Retina (tissue), 1 donor: ENCODE data around the gene LRP5.
"Not testable (repeated sequence)": the region's sequence is repeated elsewhere in the genome, so short reads cannot be mapped to it uniquely, and the experiment has no call there.

Source experiments
- DNase-seq: peaks from one replicate; pipeline ENCODE4 v3.0.0-alpha.2; 2016

The LRP5 gene

DNA sequence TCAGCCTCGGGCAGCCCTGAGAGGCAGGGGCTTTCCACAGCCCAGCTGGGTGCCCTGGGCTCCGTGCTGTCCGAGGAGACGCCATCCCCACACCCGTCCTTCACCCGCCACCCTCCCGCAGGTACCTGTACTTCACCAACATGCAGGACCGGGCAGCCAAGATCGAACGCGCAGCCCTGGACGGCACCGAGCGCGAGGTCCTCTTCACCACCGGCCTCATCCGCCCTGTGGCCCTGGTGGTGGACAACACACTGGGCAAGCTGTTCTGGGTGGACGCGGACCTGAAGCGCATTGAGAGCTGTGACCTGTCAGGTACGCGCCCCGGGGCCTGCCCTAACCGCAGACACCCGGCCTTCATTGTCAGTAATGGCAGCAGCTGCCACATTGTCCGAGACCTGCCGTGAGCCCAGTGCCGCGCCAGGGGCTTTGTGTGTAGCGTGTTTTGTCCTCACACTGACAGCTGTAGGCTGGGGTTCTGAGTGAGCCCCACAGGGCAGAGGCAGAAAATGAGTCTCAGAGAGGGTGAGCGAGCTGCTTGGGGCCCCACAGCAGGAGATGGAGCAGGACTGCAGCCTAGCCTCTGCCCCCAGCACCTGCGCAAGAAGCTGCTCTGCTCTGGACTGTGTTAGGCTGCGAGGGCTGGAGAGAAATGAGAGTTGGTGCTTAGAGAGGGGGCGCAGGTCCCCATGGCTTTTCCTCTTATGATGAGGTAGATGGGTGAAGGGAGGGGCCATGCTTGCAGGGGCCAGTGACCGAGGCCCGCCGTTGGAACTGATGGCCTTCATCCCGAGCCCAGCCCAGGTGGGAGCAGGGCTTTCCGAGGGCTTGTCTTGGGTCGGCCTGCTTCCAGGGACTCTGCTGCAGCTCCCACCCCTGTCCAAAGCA is 112.8 kb downstream of the LRP5 start:
- no peak for DNase-seq

DNA sequence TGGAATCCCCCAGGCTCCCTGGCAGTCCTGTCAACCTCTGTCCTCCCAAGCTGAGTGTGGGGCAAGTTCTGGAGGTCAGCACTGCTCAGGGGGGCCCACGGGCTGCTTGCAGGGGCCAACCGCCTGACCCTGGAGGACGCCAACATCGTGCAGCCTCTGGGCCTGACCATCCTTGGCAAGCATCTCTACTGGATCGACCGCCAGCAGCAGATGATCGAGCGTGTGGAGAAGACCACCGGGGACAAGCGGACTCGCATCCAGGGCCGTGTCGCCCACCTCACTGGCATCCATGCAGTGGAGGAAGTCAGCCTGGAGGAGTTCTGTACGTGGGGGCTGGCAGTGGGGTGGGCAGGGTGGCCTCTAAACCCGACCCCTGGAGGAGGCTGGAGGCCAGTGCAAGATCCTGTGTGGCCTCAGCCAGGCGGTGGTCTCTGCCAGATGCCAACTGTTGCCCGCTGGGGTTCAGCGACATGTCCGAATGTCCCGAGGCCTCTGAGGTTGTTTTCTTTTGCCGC is 113.5 kb downstream of the LRP5 start:
- DNase-seq, result no peak

DNA sequence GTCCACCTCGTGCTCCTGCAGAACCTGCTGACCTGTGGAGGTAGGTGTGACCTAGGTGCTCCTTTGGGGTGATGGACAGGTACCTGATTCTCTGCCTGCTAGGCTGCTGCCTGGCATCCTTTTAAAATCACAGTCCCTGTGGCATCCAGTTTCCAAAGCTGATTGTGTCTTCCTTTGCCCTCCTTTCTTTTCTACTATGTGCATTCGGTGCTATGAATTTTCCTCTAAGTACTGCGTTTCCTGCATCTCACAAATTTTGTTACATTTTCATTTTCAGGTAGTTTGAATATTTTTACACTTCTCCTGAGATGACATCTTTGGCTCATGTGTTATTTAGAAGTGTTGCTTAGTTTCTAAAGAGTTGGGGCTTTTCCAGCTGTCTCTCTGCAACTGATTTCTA is 117.3 kb downstream of the LRP5 start:
- DNase-seq, result no peak

DNA sequence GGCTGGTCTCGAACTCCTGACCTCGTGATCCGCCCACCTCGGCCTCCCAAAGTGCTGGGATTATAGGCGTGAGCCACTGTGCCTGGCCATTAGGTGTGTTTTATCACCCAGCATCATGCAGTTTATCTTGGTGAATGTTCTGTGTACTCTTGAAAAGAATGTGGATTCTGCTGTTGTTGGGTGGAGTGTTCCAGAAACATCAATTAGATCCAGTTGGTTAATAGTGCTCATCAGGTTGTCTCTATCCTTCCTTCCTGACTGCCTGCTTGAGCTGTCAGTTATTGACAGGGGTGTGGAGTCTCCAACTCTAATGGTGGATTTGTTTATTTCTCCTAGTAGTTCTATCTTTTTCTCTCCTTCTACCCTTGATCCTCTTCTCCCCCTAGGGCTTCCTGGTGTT is 118.0 kb downstream of the LRP5 start:
- DNase-seq, result no peak

DNA sequence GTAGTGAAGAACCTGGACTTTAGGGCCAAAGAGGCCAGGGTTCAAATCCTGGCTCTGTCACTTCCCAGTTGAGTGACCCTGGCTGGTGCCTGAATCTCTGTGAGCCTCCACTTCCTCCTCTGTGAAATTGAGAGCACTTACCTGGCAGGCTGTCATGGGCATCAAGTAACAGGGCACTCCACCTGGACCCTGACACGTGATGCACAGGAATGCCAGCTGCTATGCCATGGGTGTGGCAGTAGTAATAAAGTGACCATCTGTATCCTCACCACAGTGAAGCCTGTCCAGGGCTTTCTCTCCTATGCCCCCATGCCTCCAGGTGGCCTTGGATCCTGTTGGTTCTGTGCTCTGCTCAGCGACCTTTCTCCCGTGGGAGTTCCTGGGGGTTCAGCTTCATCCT is 118.4 kb downstream of the LRP5 start:
- no peak for DNase-seq

DNA sequence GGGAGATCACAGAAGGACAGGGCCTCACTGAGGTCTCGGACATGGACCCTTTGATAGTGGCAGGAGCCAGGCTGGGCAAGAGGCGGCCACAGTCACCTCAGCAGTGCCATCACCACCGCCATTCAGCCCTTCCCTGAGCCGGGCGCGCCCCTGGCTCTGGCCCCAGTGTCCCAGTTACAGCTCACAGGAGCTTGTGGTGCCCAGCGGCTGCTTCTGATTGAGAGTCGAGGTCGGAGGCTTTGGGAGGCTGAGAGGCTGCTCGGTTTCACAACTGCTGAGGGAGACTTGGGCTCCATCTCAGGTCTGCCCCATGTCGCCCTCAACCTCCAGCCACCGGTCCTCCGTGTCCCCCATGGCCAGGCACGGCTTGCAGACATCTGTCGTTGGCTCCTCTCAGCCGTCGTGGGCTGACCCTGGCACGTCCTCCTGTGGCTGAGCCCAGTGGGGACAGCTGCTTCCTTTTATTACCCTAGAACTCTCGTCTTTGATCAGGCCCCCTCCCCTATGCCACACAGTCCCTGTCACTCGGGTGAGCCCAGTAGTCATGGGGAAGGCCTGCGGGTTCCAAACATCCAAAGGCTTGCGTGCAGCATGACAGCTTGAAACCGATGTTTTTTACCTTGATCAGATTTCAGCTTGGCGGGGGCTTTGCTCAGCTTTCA is 119.7 kb downstream of the LRP5 start:
- DNase-seq, result no peak

DNA sequence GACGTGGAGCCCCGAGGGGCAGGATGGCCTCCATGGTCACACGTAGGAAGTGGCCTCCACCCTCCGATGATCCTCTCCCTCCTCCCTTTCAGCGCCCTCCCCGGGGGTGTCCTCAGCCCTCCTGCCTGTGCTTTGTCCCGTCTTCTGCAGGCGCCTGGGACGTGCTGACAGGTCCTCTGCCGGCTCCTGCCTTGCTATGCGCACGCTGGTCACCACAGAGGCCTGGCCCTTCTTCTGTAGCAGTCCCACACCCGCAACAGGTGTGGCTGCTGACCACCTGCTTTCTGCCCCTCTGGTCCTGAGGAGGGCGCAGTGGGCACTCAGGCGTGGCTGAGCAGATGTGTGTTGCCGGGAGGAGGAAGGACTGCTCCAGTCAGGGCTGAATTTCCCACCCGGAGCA is 120.5 kb downstream of the LRP5 start:
- no peak for DNase-seq

DNA sequence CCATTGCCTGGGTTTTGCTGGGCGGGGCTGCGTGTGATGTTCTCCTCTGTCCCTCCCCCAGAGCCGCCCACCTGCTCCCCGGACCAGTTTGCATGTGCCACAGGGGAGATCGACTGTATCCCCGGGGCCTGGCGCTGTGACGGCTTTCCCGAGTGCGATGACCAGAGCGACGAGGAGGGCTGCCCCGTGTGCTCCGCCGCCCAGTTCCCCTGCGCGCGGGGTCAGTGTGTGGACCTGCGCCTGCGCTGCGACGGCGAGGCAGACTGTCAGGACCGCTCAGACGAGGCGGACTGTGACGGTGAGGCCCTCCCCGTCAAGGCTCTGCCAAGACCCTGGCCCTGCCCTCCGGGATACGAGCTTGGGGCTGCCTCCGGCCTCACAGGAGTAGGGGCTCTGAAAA is 121.2 kb downstream of the LRP5 start:
- DNase-seq, result no peak

DNA sequence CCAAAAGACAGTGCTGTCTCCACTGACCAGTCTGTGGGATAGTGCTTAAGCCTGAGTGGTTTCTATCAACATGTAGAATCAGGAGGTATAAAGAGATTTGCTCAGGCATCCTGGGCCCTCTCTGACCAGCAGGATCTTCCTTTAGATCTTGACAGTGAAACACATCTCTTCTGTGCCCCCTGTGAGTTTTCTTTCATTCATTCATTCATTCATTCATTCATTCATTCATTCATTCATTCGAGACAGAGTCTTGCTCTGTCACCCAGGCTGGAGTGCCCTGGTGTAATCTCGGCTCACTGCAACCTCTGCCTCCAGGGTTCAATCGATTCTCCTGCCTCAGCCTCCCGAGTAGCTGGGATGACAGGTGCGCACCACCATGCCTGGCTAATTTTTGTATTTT is 121.8 kb downstream of the LRP5 start:
- DNase-seq, result not testable (repeated sequence)

DNA sequence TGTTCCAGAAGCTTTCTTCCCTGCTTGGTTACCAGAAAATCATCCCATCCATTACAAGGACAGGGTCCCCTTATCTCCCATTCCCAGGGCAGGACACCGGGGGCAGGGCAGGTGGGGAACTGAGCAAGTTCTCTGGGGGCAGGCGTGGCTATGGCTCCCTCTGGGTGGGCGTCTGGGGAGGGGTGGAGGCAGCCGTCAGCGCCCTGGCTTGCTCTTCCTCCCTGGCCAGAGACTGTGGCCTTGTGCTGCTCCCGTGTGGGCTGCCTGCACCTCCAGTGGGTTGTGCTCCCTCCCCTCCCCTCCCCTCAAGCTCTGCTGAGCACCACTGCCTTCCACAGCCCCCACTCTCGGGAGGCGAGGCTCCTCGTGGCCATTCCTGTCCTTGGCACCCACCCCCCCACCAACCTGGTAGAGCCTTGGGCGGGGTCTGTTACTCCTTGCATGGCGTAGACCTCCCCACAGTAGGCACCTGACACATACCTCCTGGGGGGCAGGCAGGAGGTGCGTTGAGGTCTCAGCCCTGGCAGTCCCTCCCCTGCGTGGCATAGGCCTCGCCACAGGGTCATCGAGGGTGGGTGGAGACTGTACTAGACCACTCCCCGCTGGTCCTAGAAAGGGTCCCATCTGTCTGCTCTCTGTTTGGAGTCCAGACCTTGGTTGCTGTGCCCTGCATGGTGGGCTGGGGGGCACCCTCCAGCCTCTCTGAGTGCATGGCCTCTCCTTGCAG is 123.9 kb downstream of the LRP5 start:
- no peak for DNase-seq

DNA sequence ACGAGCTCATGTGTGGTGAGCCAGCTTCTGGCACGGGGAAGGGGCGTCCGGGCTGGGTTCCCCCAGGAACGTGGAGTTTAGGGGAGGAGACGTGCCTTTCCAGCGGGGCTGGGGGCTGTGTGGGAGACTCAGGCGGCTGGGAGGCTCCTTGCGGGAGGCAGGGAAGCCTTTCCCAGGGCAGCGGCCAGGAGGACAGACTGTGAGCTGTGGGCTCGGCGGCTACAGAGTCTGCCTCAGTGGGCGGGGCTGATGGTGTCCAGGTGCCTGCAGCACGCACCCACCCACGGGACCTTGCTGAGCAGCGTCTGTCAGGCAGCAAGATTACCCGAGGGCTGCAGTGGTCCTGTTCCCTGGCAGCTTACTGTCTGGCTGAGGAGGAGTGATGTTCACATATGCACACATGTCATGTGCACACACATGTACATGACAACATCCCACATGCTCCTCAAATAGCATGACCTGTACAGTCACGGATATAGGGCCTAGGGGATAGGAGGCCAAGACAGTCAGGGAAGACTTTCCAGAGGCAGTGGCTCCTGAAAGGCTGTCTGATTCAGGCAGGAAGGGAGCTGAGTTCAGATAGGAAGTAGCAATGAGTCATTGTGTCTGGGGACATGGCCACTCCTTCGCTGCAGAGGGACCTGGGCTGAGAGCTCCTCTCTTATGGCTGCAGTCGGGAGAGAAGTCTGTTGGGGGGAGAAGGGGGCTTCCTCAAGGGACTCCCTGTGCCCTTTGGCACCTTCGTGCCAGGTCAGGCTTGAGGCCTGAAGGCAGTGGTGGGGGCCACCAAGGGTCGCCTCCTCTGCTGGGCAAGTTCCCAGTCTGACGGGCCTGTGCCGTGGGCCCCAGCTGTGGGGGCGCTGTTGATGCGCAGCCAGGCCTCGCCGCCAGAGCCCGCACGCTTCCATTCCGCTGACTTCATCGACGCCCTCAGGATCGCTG is 124.9 kb downstream of the LRP5 start:
- DNase-seq, result no peak

DNA sequence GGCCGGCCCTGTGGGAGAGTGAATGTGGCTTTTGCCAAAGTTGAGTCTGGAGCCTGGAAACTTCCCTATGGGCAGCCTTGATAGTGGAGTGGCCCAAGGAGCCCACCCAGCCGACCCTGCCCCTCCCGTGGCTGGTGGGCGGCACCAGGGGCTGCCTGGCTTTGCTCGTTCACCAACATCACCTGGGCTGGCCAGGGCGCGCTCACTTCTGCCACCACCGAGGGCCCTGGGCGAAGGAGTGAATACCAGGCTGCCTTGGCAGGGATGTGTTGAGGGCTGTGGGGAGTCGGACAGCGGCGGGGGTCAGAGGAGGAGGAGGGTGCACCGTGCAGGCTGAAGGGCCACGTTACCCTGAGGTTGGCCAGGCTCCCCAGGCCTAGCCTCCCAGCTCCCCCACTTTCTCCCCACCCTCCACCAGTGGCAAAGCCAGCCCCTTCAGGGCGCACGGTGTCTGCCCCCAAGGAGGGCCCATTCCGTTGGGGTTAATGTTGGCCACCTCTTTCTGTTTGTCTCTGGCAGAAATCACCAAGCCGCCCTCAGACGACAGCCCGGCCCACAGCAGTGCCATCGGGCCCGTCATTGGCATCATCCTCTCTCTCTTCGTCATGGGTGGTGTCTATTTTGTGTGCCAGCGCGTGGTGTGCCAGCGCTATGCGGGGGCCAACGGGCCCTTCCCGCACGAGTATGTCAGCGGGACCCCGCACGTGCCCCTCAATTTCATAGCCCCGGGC is 125.7 kb downstream of the LRP5 start:
- no peak for DNase-seq

DNA sequence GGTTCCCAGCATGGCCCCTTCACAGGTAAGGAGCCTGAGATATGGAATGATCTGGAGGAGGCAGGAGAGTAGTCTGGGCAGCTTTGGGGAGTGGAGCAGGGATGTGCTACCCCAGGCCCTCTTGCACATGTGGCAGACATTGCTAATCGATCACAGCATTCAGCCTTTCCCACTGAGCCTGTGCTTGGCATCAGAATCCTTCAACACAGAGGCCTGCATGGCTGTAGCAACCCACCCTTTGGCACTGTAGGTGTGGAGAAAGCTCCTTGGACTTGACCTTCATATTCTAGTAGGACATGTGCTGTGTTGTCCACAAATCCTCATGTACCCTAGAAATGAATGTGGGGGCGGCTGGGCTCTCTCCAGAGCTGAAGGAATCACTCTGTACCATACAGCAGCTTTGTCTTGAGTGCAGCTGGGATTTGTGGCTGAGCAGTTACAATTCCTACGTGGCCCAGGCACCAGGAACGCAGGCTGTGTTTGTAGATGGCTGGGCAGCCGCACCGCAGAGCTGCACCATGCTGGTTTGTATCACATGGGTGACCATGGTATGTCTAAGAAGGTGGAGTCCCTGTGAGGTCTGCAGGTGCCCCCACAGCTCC is 126.4 kb downstream of the LRP5 start:
- no peak for DNase-seq

DNA sequence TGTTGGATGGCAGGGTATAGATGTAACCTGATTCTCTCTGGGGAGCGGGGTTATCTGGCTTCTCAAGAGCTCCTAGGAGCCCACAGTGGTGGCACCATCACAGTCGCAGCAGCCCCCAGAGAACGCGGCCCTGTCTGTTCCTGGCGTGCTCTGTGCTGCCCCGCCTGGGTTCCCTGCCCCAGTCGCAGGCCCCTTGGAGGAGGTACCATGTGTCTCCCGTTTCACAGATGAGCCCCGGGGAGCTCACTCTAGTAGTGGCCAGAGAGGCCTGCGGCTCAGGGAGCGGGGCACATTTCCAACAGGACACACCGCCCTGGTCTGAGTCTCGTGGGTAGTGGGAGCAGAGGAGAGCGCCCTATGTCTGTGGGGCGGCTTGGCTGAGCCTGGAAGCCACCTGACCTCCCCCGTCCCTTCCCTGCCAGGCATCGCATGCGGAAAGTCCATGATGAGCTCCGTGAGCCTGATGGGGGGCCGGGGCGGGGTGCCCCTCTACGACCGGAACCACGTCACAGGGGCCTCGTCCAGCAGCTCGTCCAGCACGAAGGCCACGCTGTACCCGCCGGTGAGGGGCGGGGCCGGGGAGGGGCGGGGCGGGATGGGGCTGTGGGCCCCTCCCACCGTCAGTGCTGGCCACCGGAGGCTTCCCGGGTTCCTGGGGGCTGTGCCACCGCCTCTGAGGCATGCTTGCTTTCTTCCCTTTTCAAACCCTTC is 127.1 kb downstream of the LRP5 start:
- DNase-seq, result no peak

DNA sequence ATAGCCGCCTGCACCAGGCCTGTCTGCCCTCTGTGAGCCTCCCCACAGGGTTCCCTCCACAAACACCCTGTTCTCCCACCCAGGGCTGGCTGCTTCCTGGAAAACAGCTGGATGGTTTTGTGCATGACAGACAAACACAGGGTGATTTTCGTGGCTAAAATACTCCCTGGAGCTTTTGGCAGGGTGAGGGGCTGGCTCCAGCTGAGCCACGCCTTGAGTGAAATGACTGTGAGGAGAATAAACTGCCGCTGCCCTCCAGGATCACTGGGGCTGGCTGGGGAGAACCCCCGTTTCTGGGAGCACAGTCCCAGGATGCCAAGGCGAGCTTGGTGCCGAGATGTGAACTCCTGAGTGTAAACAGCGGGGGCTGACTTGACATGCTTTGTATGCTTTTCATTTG is 127.8 kb downstream of the LRP5 start:
- no peak for DNase-seq

DNA sequence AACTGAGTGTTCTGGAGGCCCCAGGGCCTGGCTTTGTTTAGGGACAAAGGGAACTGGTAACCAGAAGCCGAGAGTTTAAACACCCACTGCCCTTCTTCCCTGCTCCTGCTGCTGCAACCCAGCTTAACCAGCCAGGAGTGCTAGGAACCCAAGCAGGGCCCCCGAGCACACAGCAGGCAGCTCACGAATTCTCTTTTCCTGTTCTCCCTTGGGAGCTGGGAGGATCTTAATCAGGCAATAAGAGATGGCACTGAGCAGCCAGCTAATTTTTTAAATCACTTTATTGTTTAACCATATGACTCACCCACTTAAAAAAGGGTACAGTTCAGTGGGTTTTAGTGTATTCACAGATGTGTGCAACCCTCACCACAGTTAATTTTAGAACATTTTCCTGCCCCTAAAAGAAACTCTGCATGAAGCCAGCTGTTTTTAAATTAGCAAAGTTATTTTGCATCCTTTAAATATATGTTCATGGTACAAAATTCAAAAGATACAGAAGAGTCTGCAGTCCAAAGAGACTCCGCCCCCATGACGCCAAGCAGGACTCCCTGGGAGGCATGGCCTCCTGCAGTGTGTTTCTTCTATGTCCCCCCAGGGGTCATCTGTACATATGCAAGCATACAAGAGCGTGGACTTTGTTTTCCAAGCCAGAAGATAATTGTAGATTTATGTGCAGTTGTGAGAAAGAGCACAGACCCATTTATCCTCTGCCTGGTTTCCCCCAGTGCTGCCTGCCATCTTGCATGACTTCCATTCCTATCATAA is 129.3 kb downstream of the LRP5 start:
- DNase-seq, result no peak

DNA sequence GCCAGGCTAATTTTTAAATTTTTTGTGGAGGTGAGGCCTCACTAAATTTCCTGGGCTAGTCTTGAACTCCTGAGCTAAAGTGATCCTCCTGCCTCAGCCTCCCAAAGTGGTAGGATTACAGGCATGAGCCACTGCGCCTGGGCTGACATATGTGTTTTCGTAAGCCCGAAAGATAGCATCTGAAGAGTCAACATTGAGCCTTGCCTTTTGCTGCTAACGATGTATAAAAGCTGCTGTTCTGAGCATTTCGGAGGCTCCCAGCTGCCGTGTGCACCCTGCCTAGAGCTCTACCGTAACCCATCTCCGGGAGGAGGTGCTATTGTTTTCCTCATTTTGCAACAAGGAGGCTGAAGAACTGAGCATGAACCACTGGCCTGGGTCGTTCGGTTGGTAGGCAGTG is 130.0 kb downstream of the LRP5 start:
- DNase-seq, result no peak

DNA sequence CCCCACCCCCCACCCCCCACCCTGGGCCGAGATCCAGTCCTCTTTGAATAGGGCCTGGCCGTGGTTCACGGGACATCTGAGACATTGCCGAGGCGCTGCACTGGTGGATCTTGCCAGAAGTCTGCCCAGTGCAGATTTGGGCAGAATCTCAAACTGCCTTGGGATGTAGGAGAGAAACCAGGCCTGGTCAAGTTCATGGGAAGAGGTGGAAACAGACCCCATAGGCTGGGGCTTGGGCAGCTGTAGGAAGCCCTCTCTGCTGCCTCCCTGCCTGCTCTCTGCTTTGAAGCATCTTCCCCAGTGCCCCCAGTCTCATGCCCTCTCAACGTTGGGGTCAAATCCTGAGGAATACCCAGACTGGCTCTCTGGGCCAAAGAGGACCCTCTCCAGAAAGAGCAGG is 132.2 kb downstream of the LRP5 start:
- DNase-seq, result no peak

DNA sequence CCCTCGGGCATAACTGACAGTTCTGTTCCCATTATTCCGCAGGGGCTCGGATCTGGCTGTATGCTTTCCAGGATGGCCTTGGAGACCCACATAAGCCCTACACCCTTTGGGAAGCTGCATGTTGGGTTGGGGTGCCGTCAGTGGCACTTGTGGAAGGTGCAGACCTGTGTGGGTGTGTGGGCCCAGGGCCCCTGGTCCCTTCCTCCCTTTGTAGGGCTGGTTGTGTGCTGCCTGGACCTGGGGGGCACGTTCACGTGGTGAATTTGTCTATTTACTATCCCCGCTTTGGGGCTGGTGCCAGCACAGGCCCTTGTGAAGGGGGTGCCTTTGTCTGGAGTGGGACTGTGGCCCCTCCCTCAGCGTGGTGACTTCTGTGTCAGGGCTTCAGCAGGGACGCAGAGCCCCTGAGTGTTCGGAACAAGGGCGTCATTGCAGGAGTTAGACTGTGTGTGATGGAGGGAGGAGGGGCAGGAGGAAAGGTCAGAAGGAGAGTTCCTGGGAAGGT is 133.2 kb downstream of the LRP5 start:
- DNase-seq, result no peak
